Lower leg skin (tissue), 3 donors: Measurements from ENCODE around the gene MRPL11.

ENCODE experiments used
- POLR2A ChIP-seq, 2 donors: fragments of 450-650 bp; IDR thresholded peaks; one replicate each; pipeline ENCODE4 v1.6.1; 2016 to 2017; ENCODE audit warnings: antibody characterized with exemption in 2 of 2, mild to moderate bottlenecking in 1 of 2, moderate library complexity in 1 of 2
- TF ChIP-seq, protein P1 (sequence below), 3 donors: fragments of 450-650 bp; IDR thresholded peaks; one replicate each; pipeline ENCODE4 v1.5.1; 2016; ENCODE audit warnings: antibody characterized with exemption in 3 of 3, mild to moderate bottlenecking in 3 of 3, moderate library complexity in 2 of 3

DNA sequence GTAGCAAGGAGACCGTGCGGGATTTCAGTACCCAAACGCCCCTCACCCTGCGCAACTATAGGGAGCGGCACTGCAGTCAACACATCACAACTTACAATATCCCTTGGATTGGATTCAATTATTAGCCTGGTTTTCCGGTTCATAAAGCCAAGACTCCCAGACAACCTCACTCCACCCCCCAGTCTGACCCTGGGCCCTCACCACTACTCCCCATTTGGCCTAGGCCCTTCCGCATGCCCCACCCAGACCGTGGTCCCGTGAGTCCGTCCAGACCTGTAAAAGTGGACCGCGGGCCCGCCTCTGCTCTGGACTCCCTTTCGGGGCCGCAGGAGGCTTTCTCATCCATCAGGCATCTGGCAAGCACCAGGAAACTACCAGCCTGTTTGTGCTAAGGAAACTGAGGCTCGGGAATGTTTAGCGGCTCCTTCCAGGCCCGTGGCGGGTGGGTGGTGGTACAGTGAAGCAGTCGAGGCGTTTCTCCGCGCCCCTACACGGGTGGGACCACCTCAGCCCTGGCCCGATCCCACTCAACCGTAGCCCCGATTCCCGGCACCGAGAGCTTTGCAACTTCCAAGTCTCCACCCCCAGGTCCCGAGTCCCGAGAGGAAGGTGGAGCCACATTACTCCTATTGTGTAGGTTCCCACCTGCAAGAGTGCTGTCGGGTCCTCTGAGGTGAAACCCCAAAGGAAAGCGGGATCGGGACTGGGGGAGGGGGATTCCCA lies 40.9 kb upstream of the MRPL11 start:
- TF ChIP-seq POLR2A (IDR thresholded peaks at IDR 0.05): no peak
- TF ChIP-seq, protein P1, sequence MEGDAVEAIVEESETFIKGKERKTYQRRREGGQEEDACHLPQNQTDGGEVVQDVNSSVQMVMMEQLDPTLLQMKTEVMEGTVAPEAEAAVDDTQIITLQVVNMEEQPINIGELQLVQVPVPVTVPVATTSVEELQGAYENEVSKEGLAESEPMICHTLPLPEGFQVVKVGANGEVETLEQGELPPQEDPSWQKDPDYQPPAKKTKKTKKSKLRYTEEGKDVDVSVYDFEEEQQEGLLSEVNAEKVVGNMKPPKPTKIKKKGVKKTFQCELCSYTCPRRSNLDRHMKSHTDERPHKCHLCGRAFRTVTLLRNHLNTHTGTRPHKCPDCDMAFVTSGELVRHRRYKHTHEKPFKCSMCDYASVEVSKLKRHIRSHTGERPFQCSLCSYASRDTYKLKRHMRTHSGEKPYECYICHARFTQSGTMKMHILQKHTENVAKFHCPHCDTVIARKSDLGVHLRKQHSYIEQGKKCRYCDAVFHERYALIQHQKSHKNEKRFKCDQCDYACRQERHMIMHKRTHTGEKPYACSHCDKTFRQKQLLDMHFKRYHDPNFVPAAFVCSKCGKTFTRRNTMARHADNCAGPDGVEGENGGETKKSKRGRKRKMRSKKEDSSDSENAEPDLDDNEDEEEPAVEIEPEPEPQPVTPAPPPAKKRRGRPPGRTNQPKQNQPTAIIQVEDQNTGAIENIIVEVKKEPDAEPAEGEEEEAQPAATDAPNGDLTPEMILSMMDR (IDR thresholded peaks at IDR 0.05): no peak
